ENCODE data around the gene MROH7. TPM values are rescaled to one million over a fixed set of nuclear protein-coding genes. Genes with fewer than 3 reads are reported as not detected.
A peak's percentile ranks its signal among the peaks of the same experiment; 100 is the strongest.

Gene MROH7
- total and polyA plus RNA-seq, 9 of the 15 experiments (the other 6 are each of a cell fraction or from before 2014, with no cell fraction given), result not detected

DNA sequence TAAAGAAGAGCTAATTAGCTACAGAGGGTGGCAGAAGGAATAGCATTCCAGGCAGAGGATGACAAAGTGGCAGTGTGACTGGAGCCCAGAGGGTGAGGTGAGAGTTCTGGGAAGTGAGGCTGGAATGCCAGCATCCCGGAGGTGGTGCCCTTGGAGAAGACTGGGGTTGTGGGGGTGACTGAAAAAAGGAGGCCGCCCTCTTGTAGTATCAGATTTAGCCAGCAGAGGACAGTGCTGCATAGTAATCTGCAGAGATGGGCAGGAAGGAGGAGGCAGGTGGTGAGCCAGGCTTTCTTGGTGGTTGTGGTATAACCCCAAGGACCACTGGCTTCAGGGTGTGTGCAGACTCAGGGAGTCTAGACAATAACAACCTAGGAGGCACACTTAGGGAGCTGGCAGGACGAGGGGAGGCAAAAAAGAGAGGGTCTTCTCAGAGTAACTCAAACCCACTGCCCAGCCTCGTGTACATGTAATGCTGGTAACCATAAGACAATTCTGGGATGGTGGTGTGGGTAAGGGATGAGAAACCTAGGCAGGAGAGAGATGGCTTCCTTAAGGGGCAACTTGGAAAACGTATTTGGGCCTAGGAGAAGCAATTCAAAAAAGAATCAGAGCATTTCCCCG, 30.5 kb downstream of the MROH7 start (continued):
- TF ChIP-seq ZNF3 (CRISPR knock-in tag; IDR thresholded peaks at IDR 0.05) (no peak), ZNF696 (CRISPR knock-in tag; conservative IDR thresholded peaks at IDR 0.05) (no peak), KDM4B (IDR thresholded peaks at IDR 0.05; ENCODE audit: borderline replicate concordance in 2 of 2, low read depth in 1 of 2) (peak in 1 of 2 experiments; percentile 27; a peak in 1 of 4 replicates), CBX3 (IDR thresholded peaks at IDR 0.05; ENCODE audit: borderline replicate concordance in 1 of 2, low read length in 2 of 2) (no peak), ZSCAN29 (IDR thresholded peaks at IDR 0.05) (no peak), MED1 (CRISPR knock-in tag; IDR thresholded peaks at IDR 0.05; ENCODE audit: borderline replicate concordance) (no peak), MEF2D (tag; conservative IDR thresholded peaks at IDR 0.05; ENCODE audit: low read depth) (no peak), MCM3 (IDR thresholded peaks at IDR 0.05) (no peak), SRSF3 (IDR thresholded peaks at IDR 0.05; ENCODE audit: insufficient read depth, low read length) (no peak), SMC3 (conservative IDR thresholded peaks at IDR 0.05; ENCODE audit: insufficient read depth, low read depth, low read length) (peak; percentile 97), MTF1 (CRISPR knock-in tag; IDR thresholded peaks at IDR 0.05; ENCODE audit: borderline replicate concordance) (no peak), STAG1 (CRISPR knock-in tag; IDR thresholded peaks at IDR 0.05; ENCODE audit: borderline replicate concordance) (peak; percentile 80; the same call in 1 of the 2 replicates), ZNF224 (CRISPR knock-in tag; IDR thresholded peaks at IDR 0.05) (no peak), TEAD2 (tag; IDR thresholded peaks at IDR 0.05) (no peak)
- TF ChIP-seq, protein P1, sequence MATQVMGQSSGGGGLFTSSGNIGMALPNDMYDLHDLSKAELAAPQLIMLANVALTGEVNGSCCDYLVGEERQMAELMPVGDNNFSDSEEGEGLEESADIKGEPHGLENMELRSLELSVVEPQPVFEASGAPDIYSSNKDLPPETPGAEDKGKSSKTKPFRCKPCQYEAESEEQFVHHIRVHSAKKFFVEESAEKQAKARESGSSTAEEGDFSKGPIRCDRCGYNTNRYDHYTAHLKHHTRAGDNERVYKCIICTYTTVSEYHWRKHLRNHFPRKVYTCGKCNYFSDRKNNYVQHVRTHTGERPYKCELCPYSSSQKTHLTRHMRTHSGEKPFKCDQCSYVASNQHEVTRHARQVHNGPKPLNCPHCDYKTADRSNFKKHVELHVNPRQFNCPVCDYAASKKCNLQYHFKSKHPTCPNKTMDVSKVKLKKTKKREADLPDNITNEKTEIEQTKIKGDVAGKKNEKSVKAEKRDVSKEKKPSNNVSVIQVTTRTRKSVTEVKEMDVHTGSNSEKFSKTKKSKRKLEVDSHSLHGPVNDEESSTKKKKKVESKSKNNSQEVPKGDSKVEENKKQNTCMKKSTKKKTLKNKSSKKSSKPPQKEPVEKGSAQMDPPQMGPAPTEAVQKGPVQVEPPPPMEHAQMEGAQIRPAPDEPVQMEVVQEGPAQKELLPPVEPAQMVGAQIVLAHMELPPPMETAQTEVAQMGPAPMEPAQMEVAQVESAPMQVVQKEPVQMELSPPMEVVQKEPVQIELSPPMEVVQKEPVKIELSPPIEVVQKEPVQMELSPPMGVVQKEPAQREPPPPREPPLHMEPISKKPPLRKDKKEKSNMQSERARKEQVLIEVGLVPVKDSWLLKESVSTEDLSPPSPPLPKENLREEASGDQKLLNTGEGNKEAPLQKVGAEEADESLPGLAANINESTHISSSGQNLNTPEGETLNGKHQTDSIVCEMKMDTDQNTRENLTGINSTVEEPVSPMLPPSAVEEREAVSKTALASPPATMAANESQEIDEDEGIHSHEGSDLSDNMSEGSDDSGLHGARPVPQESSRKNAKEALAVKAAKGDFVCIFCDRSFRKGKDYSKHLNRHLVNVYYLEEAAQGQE (IDR thresholded peaks at IDR 0.05; ENCODE audit: borderline replicate concordance), result peak; percentile 87
- TF ChIP-seq, protein P1 (CRISPR knock-in tag; IDR thresholded peaks at IDR 0.05; ENCODE audit: low read depth), result no peak
- TF ChIP-seq, protein P2, sequence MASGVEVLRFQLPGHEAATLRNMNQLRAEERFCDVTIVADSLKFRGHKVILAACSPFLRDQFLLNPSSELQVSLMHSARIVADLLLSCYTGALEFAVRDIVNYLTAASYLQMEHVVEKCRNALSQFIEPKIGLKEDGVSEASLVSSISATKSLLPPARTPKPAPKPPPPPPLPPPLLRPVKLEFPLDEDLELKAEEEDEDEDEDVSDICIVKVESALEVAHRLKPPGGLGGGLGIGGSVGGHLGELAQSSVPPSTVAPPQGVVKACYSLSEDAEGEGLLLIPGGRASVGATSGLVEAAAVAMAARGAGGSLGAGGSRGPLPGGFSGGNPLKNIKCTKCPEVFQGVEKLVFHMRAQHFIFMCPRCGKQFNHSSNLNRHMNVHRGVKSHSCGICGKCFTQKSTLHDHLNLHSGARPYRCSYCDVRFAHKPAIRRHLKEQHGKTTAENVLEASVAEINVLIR (CRISPR knock-in tag; IDR thresholded peaks at IDR 0.05), result no peak
- TF ChIP-seq, protein P3, sequence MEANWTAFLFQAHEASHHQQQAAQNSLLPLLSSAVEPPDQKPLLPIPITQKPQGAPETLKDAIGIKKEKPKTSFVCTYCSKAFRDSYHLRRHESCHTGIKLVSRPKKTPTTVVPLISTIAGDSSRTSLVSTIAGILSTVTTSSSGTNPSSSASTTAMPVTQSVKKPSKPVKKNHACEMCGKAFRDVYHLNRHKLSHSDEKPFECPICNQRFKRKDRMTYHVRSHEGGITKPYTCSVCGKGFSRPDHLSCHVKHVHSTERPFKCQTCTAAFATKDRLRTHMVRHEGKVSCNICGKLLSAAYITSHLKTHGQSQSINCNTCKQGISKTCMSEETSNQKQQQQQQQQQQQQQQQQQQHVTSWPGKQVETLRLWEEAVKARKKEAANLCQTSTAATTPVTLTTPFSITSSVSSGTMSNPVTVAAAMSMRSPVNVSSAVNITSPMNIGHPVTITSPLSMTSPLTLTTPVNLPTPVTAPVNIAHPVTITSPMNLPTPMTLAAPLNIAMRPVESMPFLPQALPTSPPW (CRISPR knock-in tag; IDR thresholded peaks at IDR 0.05), result 0 out of 2 replicates have a peak, but pooled peaks have one; percentile 13
